PC-9 (cell line): ENCODE measurements around the gene LIPJ.

Experiments
- CTCF ChIP-seq: fragments of 200-600 bp; sonication (generic); conservative IDR thresholded peaks from 2 replicates; pipeline ENCODE4 v1.6.1; 2017; ENCODE audit warnings: mixed run types, antibody characterized with exemption, mild to moderate bottlenecking, moderate library complexity
- EZH2 ChIP-seq: fragments of 200-600 bp; sonication (generic); IDR thresholded peaks from 2 replicates; pipeline ENCODE4 v1.8.0; 2017; ENCODE audit warnings: antibody characterized with exemption, low read depth

DNA sequence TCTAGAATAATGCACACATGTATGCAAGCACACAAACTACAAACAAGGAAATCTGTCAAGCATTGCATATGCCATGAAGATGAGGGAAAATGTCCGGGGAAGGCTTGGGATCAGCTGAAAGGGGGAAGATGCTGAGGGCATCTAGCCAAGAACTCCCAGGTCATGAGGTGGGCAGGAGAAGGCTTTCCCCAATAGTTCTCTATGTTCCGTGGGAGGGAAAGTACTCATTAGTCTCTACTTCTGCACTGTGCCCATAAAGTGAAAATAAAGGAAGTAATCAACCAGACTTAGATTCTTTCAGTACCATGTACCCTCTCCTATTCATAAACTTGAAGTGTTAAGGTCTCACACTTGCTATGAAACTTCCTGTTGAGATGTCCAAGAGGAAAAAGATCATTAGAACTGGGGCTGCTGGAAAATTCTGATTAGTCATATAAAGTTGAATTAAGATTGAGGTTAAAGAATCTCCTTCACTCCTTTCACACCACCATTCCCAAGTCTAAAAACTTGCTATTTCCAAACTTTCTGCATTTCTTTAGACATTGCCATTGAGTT, 60.6 kb downstream of the LIPJ start:
- TF ChIP-seq EZH2 (no peak), CTCF (no peak)
